HepG2 (cell line): ENCODE data around the gene APEX1.

Source experiments
- CBFB ChIP-seq: sonication (generic); formaldehyde crosslinking; IDR thresholded peaks from 2 replicates; pipeline ENCODE4 v1.4.0; 2020; ENCODE audit warnings: missing genetic modification reagents
- CENPX ChIP-seq: sonication (generic); formaldehyde crosslinking; IDR thresholded peaks from 2 replicates; pipeline ENCODE4 v1.9.0; 2021; ENCODE audit warnings: mild to moderate bottlenecking, missing genetic modification reagents, moderate library complexity
- CTCF ChIP-seq: sonication (generic); formaldehyde crosslinking; IDR thresholded peaks from 2 replicates; pipeline ENCODE4 v1.5.0; 2020; ENCODE audit warnings: mild to moderate bottlenecking, missing genetic modification reagents, moderate library complexity
- JUNB ChIP-seq: sonication (generic); formaldehyde crosslinking; IDR thresholded peaks from 2 replicates; pipeline ENCODE4 v1.8.0; 2022; ENCODE audit warnings: missing genetic modification reagents, mild to moderate bottlenecking, borderline replicate concordance
- KDM1A ChIP-seq: IDR thresholded peaks from 2 replicates; pipeline ENCODE4 v1.6.1; 2016; ENCODE audit warnings: missing compliant biosample characterization
- NPAS2 ChIP-seq: sonication (generic); formaldehyde crosslinking; IDR thresholded peaks from 2 replicates; pipeline ENCODE4 v1.8.0; 2022; ENCODE audit warnings: mild to moderate bottlenecking, missing genetic modification reagents, borderline replicate concordance
- ZGPAT ChIP-seq: IDR thresholded peaks from 2 replicates; pipeline ENCODE4 v1.6.1; 2016; ENCODE audit warnings: mild to moderate bottlenecking
- ZNF407 ChIP-seq: sonication (generic); formaldehyde crosslinking; IDR thresholded peaks from one replicate; pipeline ENCODE4 v1.5.1; 2020; ENCODE audit warnings: mild to moderate bottlenecking, missing genetic modification reagents; ENCODE audit errors: not compliant biosample characterization
- ZNF766 ChIP-seq: sonication (generic); formaldehyde crosslinking; IDR thresholded peaks from 2 replicates; pipeline ENCODE4 v1.5.0; 2020; ENCODE audit warnings: missing genetic modification reagents, borderline replicate concordance
- ZNF841 ChIP-seq: sonication (generic); formaldehyde crosslinking; IDR thresholded peaks from 2 replicates; pipeline ENCODE4 v1.8.1; 2023; ENCODE audit warnings: missing genetic modification reagents, borderline replicate concordance
- ZZZ3 ChIP-seq: sonication (generic); formaldehyde crosslinking; IDR thresholded peaks from 2 replicates; pipeline ENCODE4 v1.4.0; 2020; ENCODE audit warnings: missing genetic modification reagents, mild to moderate bottlenecking, borderline replicate concordance

GRCh38 chr14:20489093-20489994 lies 34.3 kb downstream of the APEX1 start:
- TF ChIP-seq CTCF (CRISPR knock-in tag) = no peak
- TF ChIP-seq ZGPAT = no peak
- TF ChIP-seq ZNF841 = no peak
- no peak for TF ChIP-seq KDM1A (CRISPR knock-in tag)
- TF ChIP-seq CBFB (CRISPR knock-in tag) = no peak
- no peak for TF ChIP-seq ZNF766 (CRISPR knock-in tag)
- no peak for TF ChIP-seq CENPX
- TF ChIP-seq ZNF407 (CRISPR knock-in tag) = no peak
- no peak for TF ChIP-seq JUNB (CRISPR knock-in tag)
- TF ChIP-seq ZZZ3 = no peak
- TF ChIP-seq NPAS2 (CRISPR knock-in tag) = no peak
